Activated B cell treated with CpG ODN at 0.5 μM for 24 hours (primary cell): ENCODE measurements around the gene OR6B1. TPM values are rescaled to one million over a fixed set of nuclear protein-coding genes. Genes with fewer than 3 reads are reported as not detected.

ENCODE experiments used
- ATAC-seq: fragments of 200-7000 bp; cut with Tn5 transposase; one replicate; pipeline ENCODE4 v1.10.0; 2021; ENCODE audit warnings: low read depth, mild to moderate bottlenecking, moderate library complexity
- CTCF ChIA-PET: fragments of 350-600 bp; sonication (Branson Sonifier 250); formaldehyde crosslinking; loops from one replicate; lab custom pipeline; 2021; ENCODE audit warnings: antibody characterized with exemption; lab: Charles Lee
- POLR2A ChIA-PET: fragments of 350-600 bp; sonication (Branson Sonifier 250); formaldehyde crosslinking; loops from one replicate; lab custom pipeline; 2021; ENCODE audit warnings: antibody characterized with exemption; lab: Charles Lee
- DNase-seq: peaks from one replicate; pipeline ENCODE4 v3.0.0; 2022
- H3K27ac Mint-ChIP-seq: one replicate; pipeline ENCODE4 v1.8.0; 2020; ENCODE audit warnings: mixed read lengths
- H3K27me3 Mint-ChIP-seq: one replicate; pipeline ENCODE4 v1.8.0; 2021; ENCODE audit warnings: mixed read lengths
- H3K36me3 Mint-ChIP-seq: one replicate; pipeline ENCODE4 v1.8.0; 2021; ENCODE audit warnings: low read depth, mixed read lengths
- H3K4me1 Mint-ChIP-seq: one replicate; pipeline ENCODE4 v1.8.0; 2021; ENCODE audit warnings: mixed read lengths
- H3K4me3 Mint-ChIP-seq: one replicate; pipeline ENCODE4 v1.8.0; 2020; ENCODE audit warnings: mild to moderate bottlenecking, mixed read lengths
- H3K9me3 Mint-ChIP-seq: one replicate; pipeline ENCODE4 v1.8.0; 2020; ENCODE audit warnings: mixed read lengths
- intact Hi-C: fragments of 100-400 bp; cut with micrococcal nuclease; formaldehyde crosslinking; loops from one replicate; pipeline ENCODE4 v1.15.1; 2024
- total RNA-seq: library from RNA; stranded (reverse); gene quantifications from 2 replicates; pipeline ENCODE4 v1.2.3, GENCODE V29; 2022
- TF ChIP-seq, protein P1 (sequence below): fragments of 200-600 bp; IDR thresholded peaks from one replicate; pipeline ENCODE4 v1.8.0; 2022; ENCODE audit warnings: antibody characterized with exemption, mild to moderate bottlenecking

The OR6B1 gene
- total RNA-seq, 1 donor from 2014 or later: not detected

DNA sequence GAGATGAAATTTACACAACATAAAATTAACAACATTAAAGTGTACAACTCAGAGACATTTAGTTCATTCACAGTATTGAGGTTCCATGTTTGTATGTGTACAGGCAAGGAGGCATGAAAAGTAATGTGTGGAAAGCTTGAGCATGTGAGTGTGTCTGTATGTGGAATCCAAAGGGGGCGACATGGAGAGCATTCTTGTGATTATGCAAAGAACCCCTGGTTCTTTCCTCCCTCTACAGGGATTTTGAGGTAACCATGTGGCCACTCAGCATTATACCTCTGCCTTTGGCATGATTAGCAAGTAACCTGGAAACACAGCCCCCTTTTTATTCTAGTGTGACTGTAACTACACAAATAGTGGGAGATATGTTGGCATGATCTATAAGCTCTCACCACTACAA is 24.5 kb upstream of the OR6B1 start:
- ATAC-seq: no peak
- Mint-ChIP-seq H3K27ac (no peak overlapping the region), H3K4me1 (no peaks in the 10 kb centered on the region), H3K27me3 (no peaks in the 10 kb centered on the region), H3K36me3 (no peaks in the 10 kb centered on the region), H3K4me3 (no peak overlapping the region), H3K9me3 (peaks cover 2% of the 10 kb centered on the region)
- ChIA-PET CTCF (no interaction called here), POLR2A (no interaction called here)
- intact Hi-C loops: no loop called here
- TF ChIP-seq, protein P1, sequence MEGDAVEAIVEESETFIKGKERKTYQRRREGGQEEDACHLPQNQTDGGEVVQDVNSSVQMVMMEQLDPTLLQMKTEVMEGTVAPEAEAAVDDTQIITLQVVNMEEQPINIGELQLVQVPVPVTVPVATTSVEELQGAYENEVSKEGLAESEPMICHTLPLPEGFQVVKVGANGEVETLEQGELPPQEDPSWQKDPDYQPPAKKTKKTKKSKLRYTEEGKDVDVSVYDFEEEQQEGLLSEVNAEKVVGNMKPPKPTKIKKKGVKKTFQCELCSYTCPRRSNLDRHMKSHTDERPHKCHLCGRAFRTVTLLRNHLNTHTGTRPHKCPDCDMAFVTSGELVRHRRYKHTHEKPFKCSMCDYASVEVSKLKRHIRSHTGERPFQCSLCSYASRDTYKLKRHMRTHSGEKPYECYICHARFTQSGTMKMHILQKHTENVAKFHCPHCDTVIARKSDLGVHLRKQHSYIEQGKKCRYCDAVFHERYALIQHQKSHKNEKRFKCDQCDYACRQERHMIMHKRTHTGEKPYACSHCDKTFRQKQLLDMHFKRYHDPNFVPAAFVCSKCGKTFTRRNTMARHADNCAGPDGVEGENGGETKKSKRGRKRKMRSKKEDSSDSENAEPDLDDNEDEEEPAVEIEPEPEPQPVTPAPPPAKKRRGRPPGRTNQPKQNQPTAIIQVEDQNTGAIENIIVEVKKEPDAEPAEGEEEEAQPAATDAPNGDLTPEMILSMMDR: no peak
- no peak for DNase-seq

DNA sequence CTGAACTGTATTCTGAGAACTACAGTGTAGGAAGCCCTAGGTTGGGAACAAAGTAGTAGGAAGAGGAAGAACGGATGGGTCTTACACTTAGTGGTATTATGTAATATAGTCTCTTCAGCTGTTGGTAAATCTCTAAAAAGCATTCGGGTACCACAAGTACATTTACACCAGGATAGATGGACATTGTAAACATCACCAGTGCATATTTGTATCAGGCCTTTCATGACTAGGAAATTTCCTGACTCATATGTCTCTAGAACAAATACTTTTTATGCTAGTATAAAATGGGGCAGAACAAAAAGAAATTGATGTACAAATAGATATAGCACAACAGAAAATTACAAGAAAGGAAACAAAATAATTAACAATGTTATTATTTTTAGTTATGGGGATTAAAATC is 21.5 kb upstream of the OR6B1 start:
- Mint-ChIP-seq H3K36me3 (no peaks in the 10 kb centered on the region), H3K27me3 (no peaks in the 10 kb centered on the region), H3K4me3 (no peak overlapping the region), H3K27ac (no peak overlapping the region), H3K9me3 (no peaks in the 10 kb centered on the region), H3K4me1 (no peaks in the 10 kb centered on the region)
- intact Hi-C loops: no loop called here
- CTCF ChIA-PET: no interaction called here
- DNase-seq: no peak
- no peak for ATAC-seq
- POLR2A ChIA-PET: no interaction called here
- TF ChIP-seq, protein P1: no peak

DNA sequence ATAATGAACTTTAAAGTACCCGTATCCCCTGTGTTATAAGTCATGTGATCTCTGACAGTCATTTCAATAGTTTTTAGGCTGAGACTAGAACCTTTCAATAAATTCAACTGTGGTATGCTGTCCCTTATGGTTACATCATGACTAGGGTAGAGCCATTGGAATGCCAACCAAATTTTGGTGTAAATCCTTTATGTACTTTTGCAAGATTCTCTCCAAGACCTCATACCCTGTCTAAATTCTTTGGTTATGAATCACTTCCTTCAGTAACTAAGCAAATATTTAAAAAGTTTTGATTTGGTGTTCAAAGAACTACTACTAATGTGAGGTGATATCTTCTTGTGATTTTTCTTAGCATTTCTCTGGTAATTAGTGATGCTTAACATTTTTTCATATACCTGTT is 20.8 kb upstream of the OR6B1 start:
- Mint-ChIP-seq H3K27ac (no peak overlapping the region), H3K4me3 (no peak overlapping the region), H3K36me3 (no peaks in the 10 kb centered on the region), H3K27me3 (no peaks in the 10 kb centered on the region), H3K4me1 (no peaks in the 10 kb centered on the region), H3K9me3 (no peaks in the 10 kb centered on the region)
- ChIA-PET POLR2A (no interaction called here), CTCF (no interaction called here)
- TF ChIP-seq, protein P1: no peak
- no peak for ATAC-seq
- intact Hi-C loops: no loop called here
- DNase-seq: no peak

DNA sequence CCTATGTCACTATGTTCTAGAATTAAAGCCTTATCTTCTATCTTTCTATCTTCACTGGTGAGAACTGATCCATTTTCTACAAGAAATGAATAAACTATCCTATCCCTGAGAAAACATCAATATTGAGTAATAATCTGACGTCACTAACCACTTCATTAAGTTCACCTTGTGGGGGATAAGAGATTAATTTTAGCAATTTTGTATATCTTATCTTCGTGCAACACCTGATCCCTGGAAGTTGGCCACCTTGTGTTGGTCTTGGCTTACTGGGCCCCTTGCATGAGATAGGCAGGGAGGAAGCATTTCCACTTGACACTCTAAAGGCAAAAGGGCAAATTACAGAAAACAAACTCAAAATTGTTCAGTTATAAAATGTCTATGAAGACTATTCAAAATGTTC is 20.1 kb upstream of the OR6B1 start:
- ChIA-PET CTCF (no interaction called here), POLR2A (no interaction called here)
- TF ChIP-seq, protein P1: no peak
- no peak for DNase-seq
- intact Hi-C loops: no loop called here
- Mint-ChIP-seq H3K36me3 (no peaks in the 10 kb centered on the region), H3K27ac (no peak overlapping the region), H3K27me3 (no peaks in the 10 kb centered on the region), H3K9me3 (no peaks in the 10 kb centered on the region), H3K4me3 (no peak overlapping the region), H3K4me1 (no peaks in the 10 kb centered on the region)
- ATAC-seq: no peak

DNA sequence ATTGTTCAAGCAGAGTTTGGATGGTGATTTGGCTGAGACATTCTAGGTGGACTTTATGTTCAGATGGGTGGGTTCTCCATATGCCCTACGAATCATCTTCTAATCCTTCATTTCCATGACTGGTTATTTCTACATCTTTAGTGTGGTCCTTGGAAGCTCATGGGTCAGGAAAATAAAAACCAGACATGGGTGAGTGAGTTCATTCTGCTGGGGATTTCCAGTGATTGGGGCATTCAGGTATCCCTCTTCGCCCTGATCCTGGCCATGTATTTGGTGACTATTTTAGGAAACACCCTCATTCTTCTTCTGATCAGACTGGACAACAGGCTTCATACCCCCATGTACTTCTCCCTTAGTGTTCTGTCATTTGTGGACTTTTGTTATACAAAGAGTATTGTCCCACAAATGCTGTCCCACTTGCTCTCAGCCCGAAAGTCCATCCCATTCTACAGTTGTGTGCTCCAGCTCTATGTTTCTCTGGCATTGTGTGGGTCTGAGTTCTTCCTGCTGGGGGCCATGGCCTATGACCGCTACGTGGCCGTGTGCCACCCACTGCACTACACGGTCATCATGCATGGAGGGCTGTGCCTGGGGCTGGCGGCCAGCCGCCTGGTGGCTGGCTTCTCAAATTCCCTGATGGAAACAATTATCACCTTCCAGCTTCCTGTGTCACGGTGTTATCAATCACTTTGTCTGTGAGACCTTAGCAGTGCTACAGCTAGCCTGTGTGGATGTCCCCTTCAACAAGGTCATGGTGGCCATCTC is 19.2 kb upstream of the OR6B1 start:
- TF ChIP-seq, protein P1: no peak
- Mint-ChIP-seq H3K27me3 (no peaks in the 10 kb centered on the region), H3K27ac (no peak overlapping the region), H3K9me3 (no peaks in the 10 kb centered on the region), H3K4me3 (no peak overlapping the region), H3K4me1 (no peaks in the 10 kb centered on the region), H3K36me3 (no peaks in the 10 kb centered on the region)
- ChIA-PET POLR2A (no interaction called here), CTCF (no interaction called here)
- intact Hi-C loops: no loop called here
- DNase-seq (no peak), ATAC-seq (no peak)
